K562 (cell line): Measurements from ENCODE around the gene PTPRF. TPM values are rescaled to one million over a fixed set of nuclear protein-coding genes. Genes with fewer than 3 reads are reported as not detected.

ENCODE experiments used
- BMI1 ChIP-seq: fragments of 150-350 bp; IDR thresholded peaks from 2 replicates; pipeline ENCODE4 v1.6.1; 2014; ENCODE audit warnings: low read length
- CHD1 ChIP-seq: fragments of 200-600 bp; sonication (generic); IDR thresholded peaks from one replicate; pipeline ENCODE4 v1.6.1; 2012; ENCODE audit warnings: mild to moderate bottlenecking, moderate library complexity, low read length, inconsistent platforms
- DACH1 ChIP-seq: fragments of 450-650 bp; IDR thresholded peaks from 2 replicates; pipeline ENCODE4 v1.6.1; 2018; ENCODE audit not compliant: partially characterized antibody
- MEIS2 ChIP-seq: fragments of 450-650 bp; IDR thresholded peaks from 2 replicates; pipeline ENCODE4 v1.6.1; 2014; ENCODE audit warnings: mild to moderate bottlenecking; ENCODE audit not compliant: partially characterized antibody
- STAT5B ChIP-seq: fragments of 250-450 bp; sonication (Bioruptor Pico); IDR thresholded peaks from 2 replicates; pipeline ENCODE4 v1.8.0; 2021; ENCODE audit warnings: mild to moderate bottlenecking, inconsistent platforms
- TGIF2 ChIP-seq: sonication (generic); formaldehyde crosslinking; IDR thresholded peaks from 2 replicates; pipeline ENCODE4 v1.8.1; 2022; ENCODE audit warnings: mild to moderate bottlenecking, missing genetic modification reagents, moderate library complexity
- U2AF1 ChIP-seq: fragments of 200-400 bp; formaldehyde crosslinking; optimal IDR thresholded peaks from 2 replicates; pipeline ENCODE3; 2017; ENCODE audit warnings: mild to moderate bottlenecking, low read depth, low read length, moderate library complexity
- ZNF12 ChIP-seq: sonication (generic); formaldehyde crosslinking; IDR thresholded peaks from 2 replicates; pipeline ENCODE4 v1.4.0; 2020; ENCODE audit warnings: mild to moderate bottlenecking, missing genetic modification reagents
- ZNF668 ChIP-seq: fragments of 250-450 bp; sonication (Bioruptor Pico); IDR thresholded peaks from 2 replicates; pipeline ENCODE4 v1.8.0; 2022; ENCODE audit warnings: mild to moderate bottlenecking, inconsistent platforms
- polyA plus RNA-seq, 8 experiments: library from polyadenylated mRNA; depleted of rRNA in 4 of 8; stranded (reverse) in 5 of 8; unstranded in 3 of 8; fragments of >200 nt; fragmentation: Nextera tagmentation in 2 of 8; fragmentation: Illumina TruSeq in 1 of 8; extraction: Ambion mirVana in 2 of 8; extraction: Trizol in 1 of 8; gene quantifications; 2 replicates each; pipeline versions ENCODE4 v1.2.1 to v1.2.3, GENCODE V29; 2011 to 2014; ENCODE audit warnings: inconsistent platforms in 1 of 8, missing spikeins in 1 of 8
- total RNA-seq, 7 experiments: library from RNA; depleted of rRNA in 6 of 7; stranded (reverse); fragments of >200 nt in 6 of 7; fragmentation: Illumina TruSeq in 2 of 7; extraction: Trizol in 2 of 7; gene quantifications; 2 replicates each; pipeline versions ENCODE4 v1.2.1 to v1.2.3, GENCODE V29; 2011 to 2021; ENCODE audit warnings: low replicate concordance in 1 of 7
- TF ChIP-seq, protein P1 (sequence below): fragments of 450-650 bp; IDR thresholded peaks from 2 replicates; pipeline ENCODE4 v1.6.1; 2016; ENCODE audit warnings: mild to moderate bottlenecking, moderate library complexity
- TF ChIP-seq, protein P2 (sequence below): fragments of 450-650 bp; formaldehyde crosslinking; conservative IDR thresholded peaks from 2 replicates; pipeline ENCODE4 v1.4.0; 2022; ENCODE audit warnings: mild to moderate bottlenecking, missing genetic modification characterization
- TF ChIP-seq, protein P3 (sequence below): fragments of 450-650 bp; IDR thresholded peaks from 2 replicates; pipeline ENCODE4 v1.6.1; 2016; ENCODE audit warnings: antibody characterized with exemption
- TF ChIP-seq, protein P4 (sequence below), 2 experiments: fragments of 450-650 bp; IDR thresholded peaks; 2 replicates each; pipeline ENCODE4 v1.6.1; 2016

The PTPRF gene
- total and polyA plus RNA-seq, 9 of the 15 experiments (the other 6 are each of a cell fraction or from before 2014, with no cell fraction given) = 0.13 to 4.3 (median 1.1) TPM

DNA sequence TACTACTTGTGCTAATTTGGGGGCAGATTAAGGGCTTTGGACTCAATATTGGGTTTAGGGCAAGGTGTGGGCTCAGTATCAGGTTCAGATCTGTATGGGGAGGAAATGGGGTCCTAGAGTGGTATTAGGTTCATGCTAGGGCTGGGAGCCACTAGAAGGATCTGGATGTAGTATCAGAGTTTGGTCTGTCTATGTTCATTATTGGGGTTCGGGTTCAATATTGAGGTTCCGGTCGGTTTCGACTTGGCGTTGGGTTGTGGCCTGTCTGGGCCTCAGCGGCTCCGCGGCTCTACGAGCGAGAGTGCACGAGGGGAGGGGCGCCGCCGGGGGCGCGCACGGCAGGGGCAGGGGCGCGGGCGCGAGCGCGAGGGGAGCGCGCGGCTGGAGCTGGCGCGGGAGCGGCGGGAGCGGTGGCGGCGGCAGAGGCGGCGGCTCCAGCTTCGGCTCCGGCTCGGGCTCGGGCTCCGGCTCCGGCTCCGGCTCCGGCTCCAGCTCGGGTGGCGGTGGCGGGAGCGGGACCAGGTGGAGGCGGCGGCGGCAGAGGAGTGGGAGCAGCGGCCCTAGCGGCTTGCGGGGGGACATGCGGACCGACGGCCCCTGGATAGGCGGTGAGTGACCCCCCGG is at the start of gene PTPRF (continued):
- TF ChIP-seq, protein P1, sequence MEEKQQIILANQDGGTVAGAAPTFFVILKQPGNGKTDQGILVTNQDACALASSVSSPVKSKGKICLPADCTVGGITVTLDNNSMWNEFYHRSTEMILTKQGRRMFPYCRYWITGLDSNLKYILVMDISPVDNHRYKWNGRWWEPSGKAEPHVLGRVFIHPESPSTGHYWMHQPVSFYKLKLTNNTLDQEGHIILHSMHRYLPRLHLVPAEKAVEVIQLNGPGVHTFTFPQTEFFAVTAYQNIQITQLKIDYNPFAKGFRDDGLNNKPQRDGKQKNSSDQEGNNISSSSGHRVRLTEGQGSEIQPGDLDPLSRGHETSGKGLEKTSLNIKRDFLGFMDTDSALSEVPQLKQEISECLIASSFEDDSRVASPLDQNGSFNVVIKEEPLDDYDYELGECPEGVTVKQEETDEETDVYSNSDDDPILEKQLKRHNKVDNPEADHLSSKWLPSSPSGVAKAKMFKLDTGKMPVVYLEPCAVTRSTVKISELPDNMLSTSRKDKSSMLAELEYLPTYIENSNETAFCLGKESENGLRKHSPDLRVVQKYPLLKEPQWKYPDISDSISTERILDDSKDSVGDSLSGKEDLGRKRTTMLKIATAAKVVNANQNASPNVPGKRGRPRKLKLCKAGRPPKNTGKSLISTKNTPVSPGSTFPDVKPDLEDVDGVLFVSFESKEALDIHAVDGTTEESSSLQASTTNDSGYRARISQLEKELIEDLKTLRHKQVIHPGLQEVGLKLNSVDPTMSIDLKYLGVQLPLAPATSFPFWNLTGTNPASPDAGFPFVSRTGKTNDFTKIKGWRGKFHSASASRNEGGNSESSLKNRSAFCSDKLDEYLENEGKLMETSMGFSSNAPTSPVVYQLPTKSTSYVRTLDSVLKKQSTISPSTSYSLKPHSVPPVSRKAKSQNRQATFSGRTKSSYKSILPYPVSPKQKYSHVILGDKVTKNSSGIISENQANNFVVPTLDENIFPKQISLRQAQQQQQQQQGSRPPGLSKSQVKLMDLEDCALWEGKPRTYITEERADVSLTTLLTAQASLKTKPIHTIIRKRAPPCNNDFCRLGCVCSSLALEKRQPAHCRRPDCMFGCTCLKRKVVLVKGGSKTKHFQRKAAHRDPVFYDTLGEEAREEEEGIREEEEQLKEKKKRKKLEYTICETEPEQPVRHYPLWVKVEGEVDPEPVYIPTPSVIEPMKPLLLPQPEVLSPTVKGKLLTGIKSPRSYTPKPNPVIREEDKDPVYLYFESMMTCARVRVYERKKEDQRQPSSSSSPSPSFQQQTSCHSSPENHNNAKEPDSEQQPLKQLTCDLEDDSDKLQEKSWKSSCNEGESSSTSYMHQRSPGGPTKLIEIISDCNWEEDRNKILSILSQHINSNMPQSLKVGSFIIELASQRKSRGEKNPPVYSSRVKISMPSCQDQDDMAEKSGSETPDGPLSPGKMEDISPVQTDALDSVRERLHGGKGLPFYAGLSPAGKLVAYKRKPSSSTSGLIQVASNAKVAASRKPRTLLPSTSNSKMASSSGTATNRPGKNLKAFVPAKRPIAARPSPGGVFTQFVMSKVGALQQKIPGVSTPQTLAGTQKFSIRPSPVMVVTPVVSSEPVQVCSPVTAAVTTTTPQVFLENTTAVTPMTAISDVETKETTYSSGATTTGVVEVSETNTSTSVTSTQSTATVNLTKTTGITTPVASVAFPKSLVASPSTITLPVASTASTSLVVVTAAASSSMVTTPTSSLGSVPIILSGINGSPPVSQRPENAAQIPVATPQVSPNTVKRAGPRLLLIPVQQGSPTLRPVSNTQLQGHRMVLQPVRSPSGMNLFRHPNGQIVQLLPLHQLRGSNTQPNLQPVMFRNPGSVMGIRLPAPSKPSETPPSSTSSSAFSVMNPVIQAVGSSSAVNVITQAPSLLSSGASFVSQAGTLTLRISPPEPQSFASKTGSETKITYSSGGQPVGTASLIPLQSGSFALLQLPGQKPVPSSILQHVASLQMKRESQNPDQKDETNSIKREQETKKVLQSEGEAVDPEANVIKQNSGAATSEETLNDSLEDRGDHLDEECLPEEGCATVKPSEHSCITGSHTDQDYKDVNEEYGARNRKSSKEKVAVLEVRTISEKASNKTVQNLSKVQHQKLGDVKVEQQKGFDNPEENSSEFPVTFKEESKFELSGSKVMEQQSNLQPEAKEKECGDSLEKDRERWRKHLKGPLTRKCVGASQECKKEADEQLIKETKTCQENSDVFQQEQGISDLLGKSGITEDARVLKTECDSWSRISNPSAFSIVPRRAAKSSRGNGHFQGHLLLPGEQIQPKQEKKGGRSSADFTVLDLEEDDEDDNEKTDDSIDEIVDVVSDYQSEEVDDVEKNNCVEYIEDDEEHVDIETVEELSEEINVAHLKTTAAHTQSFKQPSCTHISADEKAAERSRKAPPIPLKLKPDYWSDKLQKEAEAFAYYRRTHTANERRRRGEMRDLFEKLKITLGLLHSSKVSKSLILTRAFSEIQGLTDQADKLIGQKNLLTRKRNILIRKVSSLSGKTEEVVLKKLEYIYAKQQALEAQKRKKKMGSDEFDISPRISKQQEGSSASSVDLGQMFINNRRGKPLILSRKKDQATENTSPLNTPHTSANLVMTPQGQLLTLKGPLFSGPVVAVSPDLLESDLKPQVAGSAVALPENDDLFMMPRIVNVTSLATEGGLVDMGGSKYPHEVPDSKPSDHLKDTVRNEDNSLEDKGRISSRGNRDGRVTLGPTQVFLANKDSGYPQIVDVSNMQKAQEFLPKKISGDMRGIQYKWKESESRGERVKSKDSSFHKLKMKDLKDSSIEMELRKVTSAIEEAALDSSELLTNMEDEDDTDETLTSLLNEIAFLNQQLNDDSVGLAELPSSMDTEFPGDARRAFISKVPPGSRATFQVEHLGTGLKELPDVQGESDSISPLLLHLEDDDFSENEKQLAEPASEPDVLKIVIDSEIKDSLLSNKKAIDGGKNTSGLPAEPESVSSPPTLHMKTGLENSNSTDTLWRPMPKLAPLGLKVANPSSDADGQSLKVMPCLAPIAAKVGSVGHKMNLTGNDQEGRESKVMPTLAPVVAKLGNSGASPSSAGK = no peak
- TF ChIP-seq, protein P2, sequence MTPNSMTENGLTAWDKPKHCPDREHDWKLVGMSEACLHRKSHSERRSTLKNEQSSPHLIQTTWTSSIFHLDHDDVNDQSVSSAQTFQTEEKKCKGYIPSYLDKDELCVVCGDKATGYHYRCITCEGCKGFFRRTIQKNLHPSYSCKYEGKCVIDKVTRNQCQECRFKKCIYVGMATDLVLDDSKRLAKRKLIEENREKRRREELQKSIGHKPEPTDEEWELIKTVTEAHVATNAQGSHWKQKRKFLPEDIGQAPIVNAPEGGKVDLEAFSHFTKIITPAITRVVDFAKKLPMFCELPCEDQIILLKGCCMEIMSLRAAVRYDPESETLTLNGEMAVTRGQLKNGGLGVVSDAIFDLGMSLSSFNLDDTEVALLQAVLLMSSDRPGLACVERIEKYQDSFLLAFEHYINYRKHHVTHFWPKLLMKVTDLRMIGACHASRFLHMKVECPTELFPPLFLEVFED (CRISPR knock-in tag) = no peak
- TF ChIP-seq BMI1 (no peak), MEIS2 (no peak), TGIF2 (CRISPR knock-in tag) (no peak), CHD1 (no peak), ZNF668 (CRISPR knock-in tag) (no peak), U2AF1 (no peak), ZNF12 (CRISPR knock-in tag) (no peak), STAT5B (CRISPR knock-in tag) (no peak), DACH1 (peak; percentile 91)
- TF ChIP-seq, protein P3, sequence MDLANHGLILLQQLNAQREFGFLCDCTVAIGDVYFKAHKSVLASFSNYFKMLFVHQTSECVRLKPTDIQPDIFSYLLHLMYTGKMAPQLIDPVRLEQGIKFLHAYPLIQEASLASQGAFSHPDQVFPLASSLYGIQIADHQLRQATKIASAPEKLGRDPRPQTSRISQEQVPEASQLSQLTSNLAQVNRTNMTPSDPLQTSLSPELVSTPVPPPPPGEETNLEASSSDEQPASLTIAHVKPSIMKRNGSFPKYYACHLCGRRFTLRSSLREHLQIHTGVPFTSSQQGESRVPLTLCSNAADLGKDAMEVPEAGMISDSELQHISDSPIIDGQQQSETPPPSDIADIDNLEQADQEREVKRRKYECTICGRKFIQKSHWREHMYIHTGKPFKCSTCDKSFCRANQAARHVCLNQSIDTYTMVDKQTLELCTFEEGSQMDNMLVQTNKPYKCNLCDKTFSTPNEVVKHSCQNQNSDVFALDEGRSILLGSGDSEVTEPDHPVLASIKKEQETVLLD = peak; percentile 69
- TF ChIP-seq, protein P4, sequence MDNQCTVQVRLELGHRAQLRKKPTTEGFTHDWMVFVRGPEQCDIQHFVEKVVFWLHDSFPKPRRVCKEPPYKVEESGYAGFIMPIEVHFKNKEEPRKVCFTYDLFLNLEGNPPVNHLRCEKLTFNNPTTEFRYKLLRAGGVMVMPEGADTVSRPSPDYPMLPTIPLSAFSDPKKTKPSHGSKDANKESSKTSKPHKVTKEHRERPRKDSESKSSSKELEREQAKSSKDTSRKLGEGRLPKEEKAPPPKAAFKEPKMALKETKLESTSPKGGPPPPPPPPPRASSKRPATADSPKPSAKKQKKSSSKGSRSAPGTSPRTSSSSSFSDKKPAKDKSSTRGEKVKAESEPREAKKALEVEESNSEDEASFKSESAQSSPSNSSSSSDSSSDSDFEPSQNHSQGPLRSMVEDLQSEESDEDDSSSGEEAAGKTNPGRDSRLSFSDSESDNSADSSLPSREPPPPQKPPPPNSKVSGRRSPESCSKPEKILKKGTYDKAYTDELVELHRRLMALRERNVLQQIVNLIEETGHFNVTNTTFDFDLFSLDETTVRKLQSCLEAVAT (IDR thresholded peaks at IDR 0.05) = no peak
